HuH-7 (cell line): ENCODE measurements around the gene MFGE8.

Experiments
- DNase-seq: peaks from one replicate; pipeline ENCODE4 v3.0.0; 2011; ENCODE audit warnings: low spot score

Gene MFGE8

GRCh38 chr15:88899251-88899650, 13.9 kb downstream of the MFGE8 start:
- DNase-seq: no peak

- no peak for DNase-seq
These were observed 14.4 kb downstream of the MFGE8 start for GRCh38 chr15:88898736-88899135.

- DNase-seq: peak; percentile 92
These were observed 15.6 kb downstream of the MFGE8 start for GRCh38 chr15:88897456-88898194.

GRCh38 chr15:88897142-88897455, 16.1 kb downstream of the MFGE8 start:
- DNase-seq: no peak

GRCh38 chr15:88896333-88897033, 16.7 kb downstream of the MFGE8 start:
- no peak for DNase-seq

- DNase-seq: no peak
These were observed 18.1 kb downstream of the MFGE8 start, which contains the start of gene HAPLN3 for GRCh38 chr15:88894819-88895767. Gene HAPLN3 (minus strand): TSS chr15:88895544. CDS start chr15:88887298, 8,246 bp downstream.

- DNase-seq: peak; percentile 92
These were observed 18.8 kb downstream of the MFGE8 start for GRCh38 chr15:88894348-88894818.

- no peak for DNase-seq
These were observed 21.5 kb downstream of the MFGE8 start for GRCh38 chr15:88891540-88892254.

- DNase-seq: no peak
These were observed 22.7 kb downstream of the MFGE8 start for GRCh38 chr15:88890495-88890894.

GRCh38 chr15:88888719-88889118, 24.5 kb downstream of the MFGE8 start:
- DNase-seq: no peak

GRCh38 chr15:88887068-88887580, 26.1 kb downstream of the MFGE8 start:
- no peak for DNase-seq

GRCh38 chr15:88882785-88883184, 30.4 kb downstream of the MFGE8 start:
- DNase-seq: no peak

GRCh38 chr15:88881775-88882174, 31.4 kb downstream of the MFGE8 start:
- no peak for DNase-seq

- no peak for DNase-seq
These were observed 32.0 kb downstream of the MFGE8 start for GRCh38 chr15:88880944-88881740.

GRCh38 chr15:88878720-88879184, 34.4 kb downstream of the MFGE8 start:
- peak; percentile 95 for DNase-seq

GRCh38 chr15:88877906-88878305, 35.3 kb downstream of the MFGE8 start:
- no peak for DNase-seq

- DNase-seq: no peak
These were observed 35.8 kb downstream of the MFGE8 start for GRCh38 chr15:88877415-88877814.

GRCh38 chr15:88876573-88876972, 36.6 kb downstream of the MFGE8 start:
- DNase-seq: no peak

- no peak for DNase-seq
These were observed 38.5 kb downstream of the MFGE8 start for GRCh38 chr15:88874684-88875083.

- DNase-seq: no peak
These were observed 38.9 kb downstream of the MFGE8 start for GRCh38 chr15:88874275-88874674.

- no peak for DNase-seq
These were observed 39.4 kb downstream of the MFGE8 start for GRCh38 chr15:88873786-88874185.
